Skeletal muscle satellite cell (primary cell): ENCODE results near the gene HADHB.
"Not testable (repeated sequence)": the region's sequence is repeated elsewhere in the genome, so short reads cannot be mapped to it uniquely, and the experiment has no call there.

Experiments used
- H3K27me3 ChIP-seq: 2 replicates; pipeline ENCODE4 v1.7.0; 2013; ENCODE audit warnings: low read length; ENCODE audit not compliant: control insufficient read depth, insufficient read depth
- H3K36me3 ChIP-seq: 2 replicates; pipeline ENCODE4 v1.7.0; 2013; ENCODE audit warnings: mild to moderate bottlenecking, control low read depth, low read length; ENCODE audit not compliant: insufficient read depth
- H3K4me1 ChIP-seq: 2 replicates; pipeline ENCODE4 v1.7.0; 2013; ENCODE audit warnings: low read length; ENCODE audit not compliant: control insufficient read depth, insufficient read depth
- H3K4me2 ChIP-seq: 2 replicates; pipeline ENCODE4 v1.7.0; 2013; ENCODE audit warnings: mild to moderate bottlenecking, low read length
- H3K4me3 ChIP-seq: 2 replicates; pipeline ENCODE4 v1.7.0; 2013; ENCODE audit warnings: low read length
- H3K9ac ChIP-seq: 2 replicates; pipeline ENCODE4 v1.7.0; 2013; ENCODE audit warnings: mild to moderate bottlenecking, low read depth, low read length, moderate library complexity
- H3K9me3 ChIP-seq: replicated peaks from 2 replicates; pipeline ENCODE4 v1.7.0; 2013; ENCODE audit warnings: mild to moderate bottlenecking, control low read depth, low read length

HADHB gene

DNA sequence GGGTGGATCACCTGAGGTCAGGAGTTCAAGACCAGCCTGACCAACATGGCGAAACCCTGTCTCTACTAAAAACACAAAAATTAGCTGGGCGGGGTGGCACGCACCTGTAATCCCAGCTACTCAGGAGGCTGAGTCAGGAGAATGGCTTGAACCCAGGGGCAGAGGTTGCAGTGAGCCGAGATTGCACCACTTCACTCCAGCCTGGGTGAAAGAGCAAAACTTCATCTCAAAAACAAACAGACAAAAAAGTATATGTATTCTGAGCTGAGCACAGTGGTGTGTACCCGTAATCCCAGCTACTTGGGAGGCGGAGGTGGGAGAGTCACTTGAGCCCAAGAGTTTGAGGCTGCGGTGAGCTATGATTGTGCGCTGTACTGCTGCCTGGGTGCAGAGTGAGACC, 86.6 kb downstream of the HADHB start:
- H3K36me3 ChIP-seq, H3K4me1 ChIP-seq, H3K9me3 ChIP-seq, H3K9ac ChIP-seq, H3K4me2 ChIP-seq, H3K4me3 ChIP-seq: not testable (repeated sequence)
- peaks cover 13% of the 10 kb centered on the region for H3K27me3 ChIP-seq

DNA sequence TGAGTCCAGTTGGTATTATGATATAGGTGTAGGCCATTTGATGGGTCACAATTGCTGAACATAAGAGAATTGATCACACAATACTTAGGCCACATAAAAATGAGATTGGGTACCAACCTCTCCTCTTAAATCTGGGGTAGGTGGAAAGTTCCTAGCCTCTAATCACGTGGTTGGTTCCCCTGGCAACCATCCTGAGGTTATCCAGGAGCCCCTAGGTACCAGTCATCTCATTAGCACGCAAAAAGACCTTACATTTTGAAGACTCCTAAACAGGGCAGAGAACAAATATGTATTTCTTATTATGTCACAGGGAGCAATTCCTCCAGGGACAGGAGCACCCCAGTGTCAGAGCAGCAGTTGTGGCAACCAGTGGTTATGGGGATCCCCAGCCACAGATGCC, 88.6 kb downstream of the HADHB start:
- peaks cover 13% of the 10 kb centered on the region for H3K27me3 ChIP-seq
- H3K4me1 ChIP-seq, result peaks cover 4% of the 10 kb centered on the region
- no peak overlapping the region for H3K4me2 ChIP-seq
- no peaks in the 10 kb centered on the region for H3K36me3 ChIP-seq
- no peak overlapping the region for H3K9ac ChIP-seq
- no peaks in the 10 kb centered on the region for H3K9me3 ChIP-seq
- H3K4me3 ChIP-seq, result no peak overlapping the region

DNA sequence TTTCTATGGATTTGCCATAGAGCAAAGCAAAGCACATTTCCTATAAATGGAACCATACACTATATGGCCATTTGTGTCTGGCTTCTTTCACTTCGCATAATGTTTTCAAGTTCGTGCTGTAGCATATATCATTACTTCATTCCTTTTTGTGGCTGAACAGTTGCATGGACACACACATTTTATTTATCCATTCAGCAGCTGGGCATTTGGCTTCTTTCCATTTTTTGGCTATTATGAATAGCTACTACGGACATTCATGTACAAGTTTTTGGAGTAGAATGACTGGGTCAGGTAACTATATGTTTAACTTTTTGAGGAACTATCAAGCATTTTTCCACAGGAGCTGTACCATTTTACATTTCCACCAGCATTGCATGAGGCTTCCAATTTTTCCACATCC, 90.5 kb downstream of the HADHB start:
- Histone ChIP-seq H3K36me3 (no peaks in the 10 kb centered on the region), H3K9me3 (no peaks in the 10 kb centered on the region), H3K4me3 (no peak overlapping the region), H3K4me2 (no peak overlapping the region), H3K4me1 (peaks cover 2% of the 10 kb centered on the region), H3K27me3 (peaks cover 13% of the 10 kb centered on the region), H3K9ac (no peak overlapping the region)

DNA sequence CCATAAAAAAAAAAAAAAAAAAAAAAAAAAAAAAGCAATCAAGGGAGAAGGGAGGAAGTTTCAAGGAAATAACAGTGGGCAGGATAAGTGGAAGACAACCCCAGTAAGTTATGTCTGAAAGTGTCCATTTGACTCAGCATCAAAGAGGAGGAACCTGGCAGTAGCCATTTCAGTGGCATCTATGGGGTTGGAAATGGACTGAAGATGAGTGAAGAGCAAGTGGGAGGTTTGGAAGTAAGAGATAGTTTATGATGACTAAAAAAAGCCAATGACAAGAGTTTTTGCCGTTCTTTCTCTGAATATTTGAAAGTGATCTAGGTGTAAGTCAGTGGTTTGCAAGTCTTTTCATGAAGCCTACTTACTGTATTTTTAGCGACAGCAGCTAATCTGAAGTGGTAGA, 92.0 kb downstream of the HADHB start:
- no peaks in the 10 kb centered on the region for H3K9me3 ChIP-seq
- no peaks in the 10 kb centered on the region for H3K36me3 ChIP-seq
- peaks cover 13% of the 10 kb centered on the region for H3K27me3 ChIP-seq
- no peak overlapping the region for H3K4me2 ChIP-seq
- no peak overlapping the region for H3K4me3 ChIP-seq
- no peak overlapping the region for H3K9ac ChIP-seq
- no peaks in the 10 kb centered on the region for H3K4me1 ChIP-seq

DNA sequence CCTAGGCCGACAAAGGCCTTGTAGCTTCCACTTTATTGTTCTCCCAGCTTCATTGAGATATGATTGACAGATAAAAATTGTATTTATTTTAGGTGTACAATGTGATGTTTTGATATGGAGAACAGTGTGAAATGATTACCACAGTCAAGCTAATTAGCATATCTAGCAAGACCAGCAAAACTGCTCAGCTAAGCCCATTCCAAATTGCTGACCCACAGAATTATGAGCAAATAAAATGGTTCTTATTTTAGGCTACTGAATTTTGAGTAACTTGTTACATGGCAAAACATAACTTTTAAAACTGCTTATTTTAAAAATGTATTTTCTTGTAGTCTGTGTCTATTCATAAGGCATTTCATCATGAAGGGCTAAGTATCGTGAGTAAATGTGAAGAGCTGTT, 92.6 kb downstream of the HADHB start:
- Histone ChIP-seq H3K9ac (no peak overlapping the region), H3K4me3 (no peak overlapping the region), H3K4me1 (no peaks in the 10 kb centered on the region), H3K9me3 (no peaks in the 10 kb centered on the region), H3K36me3 (no peaks in the 10 kb centered on the region), H3K4me2 (no peak overlapping the region), H3K27me3 (peaks cover 13% of the 10 kb centered on the region)
